D721Med (cell line): ENCODE results near the gene UMOD.

Experiments
- DNase-seq: peaks from one replicate; pipeline ENCODE4 v3.0.0; 2011; ENCODE audit warnings: low spot score; ENCODE audit not compliant: insufficient read length
- FAIRE-seq: peaks from 2 replicates; lab custom pipeline; 2011; peaks lifted over from hg19 to GRCh38; lab: Jason Lieb, UNC
- TF ChIP-seq, protein P1 (sequence below): IDR thresholded peaks from 2 replicates; pipeline ENCODE4 v1.5.1; 2012; ENCODE audit warnings: mild to moderate bottlenecking, control low read depth; ENCODE audit not compliant: insufficient read depth; ENCODE audit errors: missing control alignments

The UMOD gene

DNA sequence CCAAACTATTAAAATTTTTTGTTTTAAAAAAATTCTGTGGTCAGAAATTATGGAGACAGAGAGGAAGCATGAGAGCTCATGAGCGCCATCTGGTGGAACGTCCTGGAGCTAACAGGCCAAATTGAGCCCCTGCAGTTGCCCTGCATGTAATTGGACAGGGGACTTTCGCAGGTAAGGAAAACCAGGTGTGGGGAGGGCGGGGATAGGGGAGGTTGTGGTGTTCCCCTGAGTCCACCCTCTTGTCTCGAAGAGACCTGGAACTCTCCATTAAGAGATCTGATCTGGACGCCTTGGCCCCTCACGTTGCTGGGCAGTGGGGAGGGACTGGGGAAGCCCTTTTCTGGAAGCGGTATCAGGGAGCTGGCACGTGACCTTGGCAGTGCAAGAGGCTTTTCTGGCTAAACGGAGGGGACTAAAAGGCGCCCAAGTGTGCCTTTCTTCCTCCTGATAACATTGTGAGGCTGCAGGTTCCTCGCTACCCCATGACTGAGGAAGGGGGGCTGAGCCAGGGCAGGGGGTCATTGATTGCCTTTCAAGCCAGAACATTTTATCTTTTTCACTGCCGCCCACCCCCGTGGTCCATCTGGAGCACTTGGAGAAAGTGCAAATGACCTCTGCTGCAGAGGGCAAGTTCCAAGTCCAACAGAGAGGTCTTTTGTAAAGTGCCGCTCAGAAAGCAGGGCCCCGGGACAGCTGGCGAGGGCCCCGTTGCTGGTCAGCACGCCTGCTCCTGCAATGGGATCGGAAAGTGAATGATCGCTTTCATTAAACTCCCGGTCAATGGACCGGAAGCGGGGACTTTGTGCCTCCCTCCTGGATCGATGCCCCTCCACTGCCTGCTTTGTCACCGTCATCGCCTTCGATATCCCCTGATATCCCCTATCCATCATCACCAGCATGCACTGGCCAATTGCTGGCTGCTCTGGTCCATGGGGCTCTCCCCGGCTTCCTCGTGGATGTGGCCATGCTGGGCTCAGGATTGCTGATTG, 33.6 kb upstream of the UMOD start:
- DNase-seq: no peak
- FAIRE-seq: no peak
- TF ChIP-seq, protein P1, sequence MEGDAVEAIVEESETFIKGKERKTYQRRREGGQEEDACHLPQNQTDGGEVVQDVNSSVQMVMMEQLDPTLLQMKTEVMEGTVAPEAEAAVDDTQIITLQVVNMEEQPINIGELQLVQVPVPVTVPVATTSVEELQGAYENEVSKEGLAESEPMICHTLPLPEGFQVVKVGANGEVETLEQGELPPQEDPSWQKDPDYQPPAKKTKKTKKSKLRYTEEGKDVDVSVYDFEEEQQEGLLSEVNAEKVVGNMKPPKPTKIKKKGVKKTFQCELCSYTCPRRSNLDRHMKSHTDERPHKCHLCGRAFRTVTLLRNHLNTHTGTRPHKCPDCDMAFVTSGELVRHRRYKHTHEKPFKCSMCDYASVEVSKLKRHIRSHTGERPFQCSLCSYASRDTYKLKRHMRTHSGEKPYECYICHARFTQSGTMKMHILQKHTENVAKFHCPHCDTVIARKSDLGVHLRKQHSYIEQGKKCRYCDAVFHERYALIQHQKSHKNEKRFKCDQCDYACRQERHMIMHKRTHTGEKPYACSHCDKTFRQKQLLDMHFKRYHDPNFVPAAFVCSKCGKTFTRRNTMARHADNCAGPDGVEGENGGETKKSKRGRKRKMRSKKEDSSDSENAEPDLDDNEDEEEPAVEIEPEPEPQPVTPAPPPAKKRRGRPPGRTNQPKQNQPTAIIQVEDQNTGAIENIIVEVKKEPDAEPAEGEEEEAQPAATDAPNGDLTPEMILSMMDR: peak; percentile 66

- TF ChIP-seq, protein P1: peak; percentile 87
- DNase-seq: no peak
- FAIRE-seq: no peak
Measured at GRCh38 chr16:20383106-20384029, 30.9 kb upstream of the UMOD start.

- TF ChIP-seq, protein P1: no peak
- no peak for DNase-seq
- no peak for FAIRE-seq
Measured at GRCh38 chr16:20382202-20382948, 29.9 kb upstream of the UMOD start.

- DNase-seq: no peak
- FAIRE-seq: no peak
- TF ChIP-seq, protein P1: no peak
Measured at GRCh38 chr16:20380782-20381181, 28.3 kb upstream of the UMOD start.

- TF ChIP-seq, protein P1: no peak
- FAIRE-seq: no peak
- no peak for DNase-seq
Measured at GRCh38 chr16:20377181-20377580, 24.7 kb upstream of the UMOD start.

DNA sequence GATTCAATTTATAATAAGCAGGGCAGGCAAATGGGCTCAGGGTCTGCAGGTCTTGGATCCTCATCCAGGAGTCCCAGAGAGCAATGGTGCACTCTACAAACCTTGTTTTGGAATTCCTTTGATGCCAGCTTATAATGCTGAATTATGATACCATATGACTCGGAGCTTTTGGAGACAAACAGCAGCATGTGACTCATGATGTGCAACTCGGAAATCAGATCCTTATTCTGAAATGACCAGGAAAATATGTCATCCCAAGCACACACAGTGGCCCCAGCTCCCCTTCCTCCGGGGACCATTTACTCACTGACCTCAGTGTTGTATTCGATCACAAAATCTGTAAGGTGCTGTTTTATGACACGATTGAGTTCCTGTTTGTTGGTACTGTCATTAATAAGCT, 20.2 kb upstream of the UMOD start:
- TF ChIP-seq, protein P1: no peak
- FAIRE-seq (no peak), DNase-seq (no peak)
